H9 (cell line): ENCODE results near the gene CC2D1A. TPM values are rescaled to one million over a fixed set of nuclear protein-coding genes. Genes with fewer than 3 reads are reported as not detected.

Source experiments
- DNase-seq: peaks from one replicate; pipeline ENCODE4 v3.0.0-alpha.2; 2017
- H2AFZ ChIP-seq: one replicate; pipeline ENCODE4 v1.6.1; 2013; ENCODE audit warnings: mild to moderate bottlenecking, low read length, control low read depth, moderate library complexity
- H2AK5ac ChIP-seq: 2 replicates; pipeline ENCODE4 v1.6.1; 2013; ENCODE audit warnings: low read length, control low read depth, mixed read lengths; ENCODE audit not compliant: insufficient read length
- H2BK120ac ChIP-seq: one replicate; pipeline ENCODE4 v1.6.1; 2013; ENCODE audit warnings: low read depth, mild to moderate bottlenecking, low read length, control low read depth, inconsistent platforms; ENCODE audit not compliant: poor library complexity, severe bottlenecking
- H2BK12ac ChIP-seq: 2 replicates; pipeline ENCODE4 v1.6.1; 2013; ENCODE audit warnings: low read length, control low read depth, mixed read lengths, low read depth; ENCODE audit not compliant: insufficient read length
- H2BK15ac ChIP-seq: 2 replicates; pipeline ENCODE4 v1.6.1; 2013; ENCODE audit warnings: low read depth, low read length, control low read depth
- H2BK20ac ChIP-seq: one replicate; pipeline ENCODE4 v1.6.1; 2013; ENCODE audit warnings: low read depth, mild to moderate bottlenecking, low read length, control low read depth, inconsistent platforms; ENCODE audit not compliant: poor library complexity, severe bottlenecking
- H2BK5ac ChIP-seq: 2 replicates; pipeline ENCODE4 v1.6.1; 2013; ENCODE audit warnings: low read length, control low read depth, mixed read lengths; ENCODE audit not compliant: insufficient read length
- H3K14ac ChIP-seq: 2 replicates; pipeline ENCODE4 v1.6.1; 2013; ENCODE audit warnings: low read length, control low read depth; ENCODE audit not compliant: insufficient read depth
- H3K18ac ChIP-seq: 2 replicates; pipeline ENCODE4 v1.6.1; 2013; ENCODE audit warnings: low read depth, mild to moderate bottlenecking, mixed read lengths, low read length, control low read depth; ENCODE audit not compliant: insufficient read length
- H3K23ac ChIP-seq: 2 replicates; pipeline ENCODE4 v1.6.1; 2013; ENCODE audit warnings: low read length, control low read depth, mixed read lengths, low read depth; ENCODE audit not compliant: insufficient read length
- H3K23me2 ChIP-seq: 2 replicates; pipeline ENCODE4 v1.6.1; 2013; ENCODE audit warnings: low read depth, mild to moderate bottlenecking, mixed read lengths, low read length, control low read depth; ENCODE audit not compliant: insufficient read length, poor library complexity, severe bottlenecking
- H3K27ac ChIP-seq: 2 replicates; pipeline ENCODE4 v1.5.1; 2013; ENCODE audit warnings: low read length, control low read depth, mixed read lengths, low read depth; ENCODE audit not compliant: insufficient read length
- H3K27me3 ChIP-seq: 2 replicates; pipeline ENCODE4 v1.6.1; 2013; ENCODE audit warnings: low read length, control low read depth, inconsistent platforms; ENCODE audit not compliant: insufficient read depth
- H3K4ac ChIP-seq: 2 replicates; pipeline ENCODE4 v1.6.1; 2013; ENCODE audit warnings: low read depth, mild to moderate bottlenecking, control low read depth, inconsistent platforms, low read length, moderate library complexity
- H3K4me1 ChIP-seq: 2 replicates; pipeline ENCODE4 v1.6.1; 2013; ENCODE audit warnings: low read length, control low read depth, inconsistent platforms; ENCODE audit not compliant: insufficient read depth
- H3K4me2 ChIP-seq: 2 replicates; pipeline ENCODE4 v1.6.1; 2013; ENCODE audit warnings: low read length, control low read depth, mixed read lengths; ENCODE audit not compliant: insufficient read length, insufficient read depth
- H3K56ac ChIP-seq: 2 replicates; pipeline ENCODE4 v1.6.1; 2013; ENCODE audit warnings: low read depth, mild to moderate bottlenecking, mixed read lengths, low read length, control low read depth; ENCODE audit not compliant: insufficient read length
- H3K79me1 ChIP-seq: 2 replicates; pipeline ENCODE4 v1.6.1; 2013; ENCODE audit warnings: low read depth, mild to moderate bottlenecking, moderate library complexity, low read length, control low read depth, inconsistent platforms; ENCODE audit not compliant: insufficient read depth, poor library complexity, severe bottlenecking
- H3K79me2 ChIP-seq: 2 replicates; pipeline ENCODE4 v1.6.1; 2013; ENCODE audit warnings: low read length, control low read depth, inconsistent platforms; ENCODE audit not compliant: insufficient read depth
- H3K9ac ChIP-seq: 2 replicates; pipeline ENCODE4 v1.6.1; 2013; ENCODE audit warnings: low read length, control low read depth, mixed read lengths; ENCODE audit not compliant: insufficient read length; ENCODE audit errors: extremely low read depth
- H3K9me3 ChIP-seq: one replicate; pipeline ENCODE4 v1.6.1; 2013; ENCODE audit warnings: low read depth, low read length, inconsistent platforms; ENCODE audit not compliant: control insufficient read depth
- H3T11ph ChIP-seq: one replicate; pipeline ENCODE4 v1.6.1; 2013; ENCODE audit warnings: mild to moderate bottlenecking, low read length, control low read depth, inconsistent platforms
- H4K20me1 ChIP-seq: one replicate; pipeline ENCODE4 v1.6.1; 2013; ENCODE audit not compliant: control insufficient read depth, insufficient read length, insufficient read depth
- H4K5ac ChIP-seq: 2 replicates; pipeline ENCODE4 v1.6.1; 2013; ENCODE audit warnings: low read depth, mild to moderate bottlenecking, mixed read lengths, low read length, control low read depth; ENCODE audit not compliant: insufficient read length
- H4K8ac ChIP-seq: replicated peaks from 2 replicates; pipeline ENCODE4 v1.6.1; 2013; ENCODE audit warnings: low read length, control low read depth, mixed read lengths, low read depth; ENCODE audit not compliant: insufficient read length
- H4K91ac ChIP-seq: 2 replicates; pipeline ENCODE4 v1.6.1; 2013; ENCODE audit warnings: low read depth, mild to moderate bottlenecking, moderate library complexity, mixed read lengths, low read length, control low read depth; ENCODE audit not compliant: insufficient read length
- H3K27ac Mint-ChIP-seq, 3 experiments: 2 replicates in 2 of 3; 3 replicates in 1 of 3; pipeline ENCODE4 v1.8.0; 2020 to 2021; ENCODE audit warnings: mixed read lengths in 3 of 3, mild to moderate bottlenecking in 1 of 3, moderate library complexity in 1 of 3
- H3K27me3 Mint-ChIP-seq: 2 replicates; pipeline ENCODE4 v1.8.0; 2021; ENCODE audit warnings: low read depth, mild to moderate bottlenecking, moderate library complexity, mixed read lengths
- H3K36me3 Mint-ChIP-seq, 3 experiments: 2 replicates in 2 of 3; 3 replicates in 1 of 3; pipeline ENCODE4 v1.8.0; 2020 to 2021; ENCODE audit warnings: low read depth in 3 of 3, mixed read lengths in 3 of 3; ENCODE audit not compliant: insufficient read depth in 1 of 3
- H3K4me1 Mint-ChIP-seq, 2 experiments: 2 replicates each; pipeline ENCODE4 v1.8.0; 2020; ENCODE audit warnings: mixed read lengths in 2 of 2
- H3K4me3 Mint-ChIP-seq, 2 experiments: 2 replicates in 1 of 2; 3 replicates in 1 of 2; pipeline ENCODE4 v1.8.0; 2020 to 2021; ENCODE audit warnings: mild to moderate bottlenecking in 2 of 2, mixed read lengths in 2 of 2, moderate library complexity in 1 of 2
- H3K9me3 Mint-ChIP-seq, 2 experiments: 2 replicates in 1 of 2; 3 replicates in 1 of 2; pipeline ENCODE4 v1.8.0; 2020; ENCODE audit warnings: mild to moderate bottlenecking in 2 of 2, mixed read lengths in 2 of 2, moderate library complexity in 1 of 2
- WGBS: extraction: QIAGEN DNeasy Blood & Tissue Kit; methylation state at CpG from one replicate; pipeline ENCODE4 v1.1.7; 2013; ENCODE audit warnings: missing lambda C conversion rate, low lambda C conversion rate, mixed read lengths; ENCODE audit not compliant: insufficient read length; ENCODE audit errors: extremely low coverage; 5-methylcytosine and 5-hydroxymethylcytosine counted together
- total RNA-seq: library from RNA; stranded (reverse); gene quantifications from 2 replicates; pipeline ENCODE4 v1.2.1, GENCODE V29; 2021
- TF ChIP-seq, protein P1 (sequence below): fragments of 200-600 bp; sonication (generic); conservative IDR thresholded peaks from 3 replicates; pipeline ENCODE4 v1.8.0; 2021; ENCODE audit warnings: antibody characterized with exemption, mild to moderate bottlenecking

CC2D1A gene
- total RNA-seq, 1 experiment from 2014 or later = 48.5 TPM

DNA sequence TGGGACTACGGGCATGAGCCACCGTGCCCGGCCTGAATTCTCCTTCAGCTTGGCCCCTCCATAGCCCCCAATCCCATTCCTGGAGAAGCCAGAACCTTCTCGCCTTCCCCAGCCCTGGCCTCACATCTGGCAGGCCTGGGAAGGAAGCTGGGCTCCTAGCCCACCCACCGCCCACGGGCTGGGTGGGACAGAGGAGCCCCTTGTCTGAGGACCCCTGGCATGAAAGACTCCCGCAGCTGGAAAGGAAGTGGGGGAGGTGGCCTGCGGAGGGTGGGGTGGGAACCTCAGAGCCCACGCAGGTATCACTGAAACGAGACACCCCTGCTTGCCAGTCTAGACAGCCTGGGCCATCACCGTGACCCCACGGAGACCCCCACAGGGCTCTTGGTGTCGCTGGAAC, 36.7 kb upstream of the CC2D1A start:
- H2AFZ ChIP-seq = no peak overlapping the region
- H3K27ac Mint-ChIP-seq = no peak overlapping the region
- no peak overlapping the region for H4K5ac ChIP-seq
- no peak overlapping the region for H4K8ac ChIP-seq
- H2BK120ac ChIP-seq = no peak overlapping the region
- H3K79me1 ChIP-seq = no peaks in the 10 kb centered on the region
- H3K23ac ChIP-seq = no peak overlapping the region
- no peak overlapping the region for H3K4me3 Mint-ChIP-seq
- no peak overlapping the region for H4K91ac ChIP-seq
- H2BK20ac ChIP-seq = no peak overlapping the region
- H3K36me3 Mint-ChIP-seq = no peaks in the 10 kb centered on the region; a peak in 2 of 7 replicates
- TF ChIP-seq, protein P1, sequence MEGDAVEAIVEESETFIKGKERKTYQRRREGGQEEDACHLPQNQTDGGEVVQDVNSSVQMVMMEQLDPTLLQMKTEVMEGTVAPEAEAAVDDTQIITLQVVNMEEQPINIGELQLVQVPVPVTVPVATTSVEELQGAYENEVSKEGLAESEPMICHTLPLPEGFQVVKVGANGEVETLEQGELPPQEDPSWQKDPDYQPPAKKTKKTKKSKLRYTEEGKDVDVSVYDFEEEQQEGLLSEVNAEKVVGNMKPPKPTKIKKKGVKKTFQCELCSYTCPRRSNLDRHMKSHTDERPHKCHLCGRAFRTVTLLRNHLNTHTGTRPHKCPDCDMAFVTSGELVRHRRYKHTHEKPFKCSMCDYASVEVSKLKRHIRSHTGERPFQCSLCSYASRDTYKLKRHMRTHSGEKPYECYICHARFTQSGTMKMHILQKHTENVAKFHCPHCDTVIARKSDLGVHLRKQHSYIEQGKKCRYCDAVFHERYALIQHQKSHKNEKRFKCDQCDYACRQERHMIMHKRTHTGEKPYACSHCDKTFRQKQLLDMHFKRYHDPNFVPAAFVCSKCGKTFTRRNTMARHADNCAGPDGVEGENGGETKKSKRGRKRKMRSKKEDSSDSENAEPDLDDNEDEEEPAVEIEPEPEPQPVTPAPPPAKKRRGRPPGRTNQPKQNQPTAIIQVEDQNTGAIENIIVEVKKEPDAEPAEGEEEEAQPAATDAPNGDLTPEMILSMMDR = no peak
- H3K27ac ChIP-seq = no peak overlapping the region
- no peak for DNase-seq
- H2AK5ac ChIP-seq = no peak overlapping the region
- no peaks in the 10 kb centered on the region for H3K9me3 Mint-ChIP-seq
- no peak overlapping the region for H2BK5ac ChIP-seq
- H3K23me2 ChIP-seq = peaks cover 3% of the 10 kb centered on the region
- H3T11ph ChIP-seq = no peak overlapping the region
- peaks cover 47% of the 10 kb centered on the region; the same call in 1 of the 2 replicates for H3K27me3 ChIP-seq
- no peak overlapping the region for H3K56ac ChIP-seq
- H3K9ac ChIP-seq = no peak overlapping the region
- H3K14ac ChIP-seq = no peak overlapping the region
- no peaks in the 10 kb centered on the region for H4K20me1 ChIP-seq
- no peaks in the 10 kb centered on the region for H3K4me1 ChIP-seq
- H3K9me3 ChIP-seq = no peaks in the 10 kb centered on the region
- no CpG with 5 or more reads among the region's 13 CpGs for WGBS
- no peak overlapping the region for H3K4ac ChIP-seq
- no peaks in the 10 kb centered on the region for H3K79me2 ChIP-seq
- no peak overlapping the region for H2BK12ac ChIP-seq
- H3K18ac ChIP-seq = no peak overlapping the region
- peaks cover 90% of the 10 kb centered on the region for H3K27me3 Mint-ChIP-seq
- H3K4me1 Mint-ChIP-seq = peaks cover 9 to 13% of the 10 kb centered on the region in 2 experiments
- no peak overlapping the region for H2BK15ac ChIP-seq
- H3K4me2 ChIP-seq = no peak overlapping the region
